Activated CD4-positive, alpha-beta T cell treated with anti-CD3 and anti-CD28 coated beads, Interleukin-2, amount 50 U/mL, for 1 hour (primary cell): ENCODE data around the gene DDX43.
"Not testable (repeated sequence)": the region's sequence is repeated elsewhere in the genome, so short reads cannot be mapped to it uniquely, and the experiment has no call there.

Source experiments
- DNase-seq: peaks from one replicate; pipeline ENCODE4 v3.0.0-alpha.2; 2020

DDX43 gene

GRCh38 chr6:73394577-73395354 lies at the start of gene DDX43:
TSS of gene DDX43 (plus strand) at chr6:73394828. CDS start at chr6:73394906, 78 bp downstream.
- DNase-seq, result peak; percentile 35

DNA sequence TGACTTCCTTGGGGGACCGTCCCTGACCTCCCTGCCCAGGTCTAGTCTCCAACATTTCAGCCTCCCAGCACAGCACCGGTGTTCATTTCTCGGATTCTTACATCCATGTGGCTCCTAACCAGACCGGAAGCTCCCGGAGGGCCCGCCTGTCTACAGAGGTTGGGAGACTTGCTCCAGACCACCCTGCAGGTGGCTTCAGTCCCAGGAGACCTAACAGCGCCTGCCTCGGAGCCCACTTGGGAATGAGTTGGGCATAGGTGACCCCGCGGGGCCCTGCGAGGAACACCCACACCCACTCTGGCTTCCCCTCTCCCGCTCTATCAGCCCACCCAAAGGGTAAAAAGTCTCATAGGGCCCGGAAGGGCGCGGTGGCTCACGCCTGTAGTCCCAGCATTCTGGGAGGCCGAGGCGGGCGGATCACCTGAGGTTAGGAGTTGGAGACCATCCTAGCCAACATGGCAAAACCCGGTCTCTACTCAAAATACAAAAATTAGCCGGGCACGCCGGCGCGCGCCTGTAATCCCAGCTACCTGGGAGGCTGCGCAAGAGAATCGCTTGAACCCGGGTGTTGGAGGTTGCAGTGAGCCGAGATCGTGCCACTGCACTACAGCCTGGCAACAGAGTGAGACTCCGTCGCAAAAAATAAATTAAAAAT lies 46.0 kb upstream of the DDX43 start:
- no peak for DNase-seq

- DNase-seq, result no peak
Measured at GRCh38 chr6:73349311-73349710, 45.3 kb upstream of the DDX43 start.

- no peak for DNase-seq
Measured at GRCh38 chr6:73353636-73354593, 40.7 kb upstream of the DDX43 start, which contains the start of gene DPPA5. TSS of gene DPPA5 (minus strand) at chr6:73354276. CDS start at chr6:73354225, 51 bp downstream.

GRCh38 chr6:73362358-73362757 lies 32.3 kb upstream of the DDX43 start, which contains the start of gene KHDC3L:
TSS of gene KHDC3L (plus strand) at chr6:73362658. CDS start at chr6:73362730, 72 bp downstream.
- no peak for DNase-seq

DNA sequence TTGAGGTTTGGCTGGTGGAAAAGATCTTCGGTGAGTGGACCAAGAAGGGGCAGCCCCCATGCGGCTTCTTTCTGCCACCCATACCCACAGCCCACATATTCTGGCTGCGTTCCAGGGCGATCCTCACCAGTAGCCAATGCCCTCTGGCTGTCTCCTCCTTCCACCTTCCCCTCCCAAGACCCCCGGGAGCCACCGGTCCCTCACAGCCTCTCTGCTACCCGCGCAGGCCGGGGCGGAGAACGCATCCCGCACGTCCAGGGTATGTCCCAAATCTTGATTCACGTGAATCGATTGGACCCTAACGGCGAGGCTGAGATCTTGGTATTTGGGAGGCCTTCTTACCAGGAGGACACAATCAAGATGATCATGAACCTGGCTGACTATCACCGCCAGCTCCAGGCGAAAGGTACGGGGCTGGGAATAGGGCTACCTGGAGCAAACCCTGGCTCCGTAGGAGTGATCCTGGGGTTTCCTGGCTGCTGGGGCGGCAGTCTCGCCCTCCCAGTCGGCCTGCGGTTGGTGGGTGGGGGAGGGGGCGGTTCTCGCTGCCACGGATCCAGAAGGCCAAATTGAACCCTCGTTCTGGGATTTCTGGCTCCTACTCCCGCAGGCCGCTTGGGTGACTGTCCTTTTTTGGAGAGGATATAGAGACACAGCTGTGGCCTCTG lies 31.6 kb upstream of the DDX43 start:
- DNase-seq, result no peak

GRCh38 chr6:73363537-73363875 lies 31.1 kb upstream of the DDX43 start:
- no peak for DNase-seq

- no peak for DNase-seq
Measured at GRCh38 chr6:73364121-73364520, 30.5 kb upstream of the DDX43 start.

DNA sequence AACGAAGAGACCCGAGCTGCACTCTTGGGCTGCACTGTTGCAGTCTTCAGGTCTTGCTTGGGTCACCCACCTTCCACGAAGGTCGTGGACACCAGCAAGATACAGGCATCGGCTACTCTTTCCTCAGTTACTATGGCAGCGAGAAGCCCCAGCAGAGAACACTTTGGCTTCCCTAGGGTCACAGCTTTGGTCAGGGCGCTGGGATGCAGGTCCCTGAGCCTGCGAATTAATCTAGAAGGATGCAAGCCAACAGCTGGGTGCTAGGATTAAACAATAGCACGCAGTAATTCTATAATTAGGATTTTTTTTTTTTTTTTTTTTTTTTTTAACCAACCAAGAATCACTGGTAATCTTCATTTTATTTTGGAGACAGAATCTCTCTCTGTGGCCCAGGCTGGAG lies 30.1 kb upstream of the DDX43 start:
- DNase-seq, result no peak

DNA sequence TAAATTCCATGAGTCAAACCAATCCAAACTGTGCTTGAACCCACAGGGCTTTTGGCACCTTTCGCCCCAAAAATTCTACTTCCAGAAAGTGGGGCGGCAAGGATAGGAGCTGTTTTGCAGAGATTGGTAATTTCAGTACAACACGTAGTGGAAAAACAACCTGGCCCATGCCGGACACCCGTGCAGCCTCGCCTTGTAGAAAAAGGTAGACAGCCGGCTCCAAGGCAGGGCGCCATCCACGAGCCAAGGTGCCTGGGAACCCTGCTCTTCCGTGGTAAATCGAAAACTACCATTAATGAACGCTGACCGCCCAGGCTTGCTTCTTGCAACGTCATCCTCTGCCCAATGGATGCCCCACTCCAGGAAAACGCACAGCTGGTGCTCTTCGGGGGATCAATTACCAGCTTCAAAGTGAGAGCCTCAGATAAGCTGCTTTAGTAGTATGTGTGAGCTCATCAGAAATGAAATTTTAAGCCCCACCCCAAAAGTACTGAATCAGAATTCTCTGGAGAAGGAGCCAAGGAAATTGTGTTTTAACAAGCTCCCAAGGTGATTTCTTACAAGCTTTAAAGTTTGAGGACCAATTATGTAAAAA lies 26.8 kb upstream of the DDX43 start:
- DNase-seq, result no peak

DNA sequence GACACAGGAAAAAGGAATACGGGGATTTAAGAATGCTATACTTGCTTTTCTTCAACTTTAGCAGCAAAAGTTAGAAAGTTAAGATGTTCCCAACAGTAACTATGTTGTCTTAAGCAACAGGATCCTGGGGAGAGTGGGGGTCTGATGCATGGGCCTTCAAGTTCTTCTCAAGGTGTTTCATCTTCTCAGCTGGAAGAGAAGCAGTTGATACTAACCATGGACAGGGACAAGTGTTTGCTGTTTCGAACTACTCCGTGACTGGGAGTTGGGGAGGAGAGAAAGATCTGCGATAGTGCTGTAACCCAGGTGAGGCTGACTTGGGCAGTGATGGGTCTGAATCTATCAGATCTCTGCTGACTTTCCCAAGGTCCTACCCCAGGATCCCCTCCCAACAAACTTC lies 26.0 kb upstream of the DDX43 start:
- DNase-seq, result no peak

GRCh38 chr6:73369157-73369556 lies 25.5 kb upstream of the DDX43 start:
- DNase-seq, result no peak

DNA sequence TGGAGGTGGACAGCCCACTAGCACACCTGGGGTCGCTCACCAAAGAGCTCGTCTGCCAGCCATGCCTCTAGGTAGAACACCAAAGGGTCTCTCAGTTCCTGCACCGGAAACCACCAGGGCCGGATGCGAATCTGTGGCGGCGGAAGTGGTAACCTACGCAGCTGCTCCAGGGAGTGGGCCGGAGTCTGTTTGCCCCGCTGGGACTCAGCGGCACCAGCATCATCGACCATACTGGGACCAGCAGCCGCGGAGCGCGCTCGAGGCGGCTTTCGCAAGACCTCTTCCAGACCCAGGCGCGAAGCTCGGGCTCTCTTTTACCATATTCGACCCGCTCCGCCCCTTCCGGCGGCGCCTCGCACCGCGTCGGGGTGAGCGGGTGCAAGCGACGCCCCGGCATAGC lies 25.1 kb upstream of the DDX43 start, which contains the start of gene OOEP:
OOEP (minus strand) TSS at position 335 of the 400 bp plus-strand sequence; CDS start at position 230, 105 bp downstream.
- no peak for DNase-seq

GRCh38 chr6:73371984-73372383 lies 22.6 kb upstream of the DDX43 start:
- no peak for DNase-seq

- DNase-seq, result no peak
Measured at GRCh38 chr6:73372516-73372915, 22.1 kb upstream of the DDX43 start.

DNA sequence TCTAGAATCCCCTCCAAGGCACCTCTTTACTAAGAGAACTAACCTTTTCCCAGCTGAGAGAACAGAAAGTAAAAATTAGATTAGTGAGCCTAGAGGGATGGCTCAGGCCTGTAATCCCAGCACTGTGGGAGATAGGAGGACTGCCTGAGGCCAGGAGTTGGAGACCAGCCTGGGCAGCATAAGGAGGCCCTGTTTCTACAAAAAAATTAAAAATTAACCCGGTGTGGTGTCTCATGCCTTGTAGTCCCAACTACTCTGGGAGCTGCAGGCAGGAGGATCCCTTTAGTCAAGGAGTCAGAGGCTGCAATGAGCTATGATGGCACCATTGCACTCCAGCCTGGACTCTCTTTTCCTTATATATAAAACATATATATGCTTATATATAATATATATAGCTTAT lies 19.4 kb upstream of the DDX43 start:
- no peak for DNase-seq

GRCh38 chr6:73377225-73377624 lies 17.4 kb upstream of the DDX43 start:
- DNase-seq, result no peak

- DNase-seq, result not testable (repeated sequence)
Measured at GRCh38 chr6:73381531-73381930, 13.1 kb upstream of the DDX43 start.

DNA sequence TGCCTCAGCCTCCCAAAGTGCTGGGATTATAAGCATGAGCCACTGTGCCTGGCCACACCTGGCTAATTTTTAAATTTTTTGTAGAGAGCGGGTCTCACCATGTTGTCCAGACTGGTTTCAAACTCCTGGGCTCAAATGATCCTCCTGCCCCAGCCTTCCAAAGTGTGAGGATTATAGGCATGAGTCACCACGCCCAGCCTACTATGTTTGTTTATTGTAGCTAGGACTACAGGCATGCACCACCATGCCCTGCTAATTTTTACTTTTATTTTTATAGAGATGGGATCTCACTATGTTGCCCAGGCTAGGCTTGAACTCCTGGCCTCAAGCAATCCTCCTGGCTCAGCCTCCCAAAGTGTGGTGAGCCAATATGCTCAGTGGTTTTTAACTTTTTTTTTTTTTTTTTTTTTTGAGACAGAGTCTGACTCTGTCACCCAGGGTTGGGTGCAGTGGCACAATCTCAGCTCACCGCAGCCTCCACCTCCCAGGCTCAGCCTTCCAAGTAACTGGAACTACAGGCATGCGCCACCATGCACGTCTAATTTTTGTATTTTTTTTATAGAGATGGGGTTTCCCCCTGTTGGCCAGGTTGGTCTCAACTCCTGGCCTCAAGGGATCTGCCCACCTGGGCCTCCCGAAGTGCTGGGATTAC lies 12.0 kb upstream of the DDX43 start:
- DNase-seq, result no peak

DNA sequence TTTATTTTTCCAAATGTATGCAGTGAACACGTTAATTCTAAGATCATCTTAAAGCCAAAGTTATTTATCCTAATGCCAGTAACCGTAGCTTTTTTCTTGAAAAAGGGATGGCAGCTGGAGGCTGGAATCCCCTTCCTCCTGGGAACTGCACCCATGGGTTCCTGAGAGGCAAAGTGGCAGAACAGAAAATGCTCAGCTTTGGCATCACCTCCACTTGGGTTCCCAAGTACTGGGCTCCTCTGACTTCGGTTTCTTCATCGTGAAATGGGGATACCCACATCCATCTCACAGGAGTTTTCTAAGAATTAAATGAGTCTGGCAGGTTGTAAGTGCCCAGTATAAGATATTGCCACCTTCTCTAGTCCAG lies 6.2 kb upstream of the DDX43 start:
- no peak for DNase-seq

- peak; percentile 45 for DNase-seq
Measured at GRCh38 chr6:73388800-73389512, 5.7 kb upstream of the DDX43 start.
